ENCODE results near the gene SLU7. TPM values are rescaled to one million over a fixed set of nuclear protein-coding genes. Genes with fewer than 3 reads are reported as not detected.
A peak's percentile ranks its signal among the peaks of the same experiment; 100 is the strongest.

Gene SLU7
- total RNA-seq, 4 donors from 2014 or later, result 26.6 to 90.0 (median 52.4) TPM

GRCh38 chr5:160375701-160376100, 43.2 kb downstream of the SLU7 start:
- Histone ChIP-seq H3K9me3 (no peaks in the 10 kb centered on the region), H3K4me3 (no peak overlapping the region), H3K36me3 (no peaks in the 10 kb centered on the region), H3K27me3 (no peaks in the 10 kb centered on the region), H3K27ac (no peak overlapping the region), H3K4me1 (no peaks in the 10 kb centered on the region)
- TF ChIP-seq POLR2A (IDR thresholded peaks at IDR 0.05) (no peak), CTCF (IDR thresholded peaks at IDR 0.05) (no peak)
- DNase-seq, result no peak
- intact Hi-C loops (cut with DNase I; ENCODE audit: low total_unique reads), result no loop called here

GRCh38 chr5:160375166-160375565, 43.7 kb downstream of the SLU7 start:
- Histone ChIP-seq H3K36me3 (no peaks in the 10 kb centered on the region), H3K27ac (no peak overlapping the region), H3K4me3 (no peak overlapping the region), H3K27me3 (no peaks in the 10 kb centered on the region), H3K4me1 (no peaks in the 10 kb centered on the region), H3K9me3 (no peaks in the 10 kb centered on the region)
- intact Hi-C loops (cut with DNase I; ENCODE audit: low total_unique reads), result no loop called here
- DNase-seq, result no peak
- TF ChIP-seq POLR2A (IDR thresholded peaks at IDR 0.05) (no peak), CTCF (IDR thresholded peaks at IDR 0.05) (no peak)

GRCh38 chr5:160371294-160371693, 47.6 kb downstream of the SLU7 start:
- no peak for DNase-seq
- H3K27me3 ChIP-seq, result no peaks in the 10 kb centered on the region
- no peak overlapping the region for H3K4me3 ChIP-seq
- no peaks in the 10 kb centered on the region for H3K4me1 ChIP-seq
- H3K9me3 ChIP-seq, result no peaks in the 10 kb centered on the region
- no peaks in the 10 kb centered on the region for H3K36me3 ChIP-seq
- H3K27ac ChIP-seq, result no peak overlapping the region
- intact Hi-C loops (cut with DNase I; ENCODE audit: low total_unique reads), result no loop called here
- TF ChIP-seq POLR2A (IDR thresholded peaks at IDR 0.05), result no peak
- TF ChIP-seq CTCF (IDR thresholded peaks at IDR 0.05), result no peak

GRCh38 chr5:160370713-160371034, 48.2 kb downstream of the SLU7 start:
- Histone ChIP-seq H3K4me1 (no peaks in the 10 kb centered on the region), H3K27ac (peak overlapping the region; percentile 61 to 69), H3K27me3 (no peaks in the 10 kb centered on the region), H3K36me3 (no peaks in the 10 kb centered on the region), H3K9me3 (no peaks in the 10 kb centered on the region), H3K4me3 (peak overlapping the region; percentile 50 to 60)
- DNase-seq, result no peak
- no peak for TF ChIP-seq CTCF (IDR thresholded peaks at IDR 0.05)
- TF ChIP-seq POLR2A (IDR thresholded peaks at IDR 0.05), result no peak
- intact Hi-C loops (cut with DNase I; ENCODE audit: low total_unique reads), result no loop called here

GRCh38 chr5:160369990-160370712, 48.7 kb downstream of the SLU7 start, which contains the start of gene C1QTNF2:
Gene C1QTNF2 (minus strand): TSS chr5:160370626. CDS start chr5:160355011, 15,615 bp downstream.
- Histone ChIP-seq H3K36me3 (no peaks in the 10 kb centered on the region), H3K4me3 (peak within 1 kb of the TSS; percentile 50 to 60), H3K4me1 (no peaks in the 10 kb centered on the region), H3K9me3 (no peaks in the 10 kb centered on the region), H3K27ac (peak within 1 kb of the TSS; percentile 61 to 69), H3K27me3 (no peaks in the 10 kb centered on the region)
- intact Hi-C loops (cut with DNase I; ENCODE audit: low total_unique reads), result no loop called here
- TF ChIP-seq POLR2A (IDR thresholded peaks at IDR 0.05), result no peak
- TF ChIP-seq CTCF (IDR thresholded peaks at IDR 0.05), result no peak
- DNase-seq, result peak; percentile 67 to 70
